ENCODE results near the gene TTC3.

- TF ChIP-seq POLR2A (IDR thresholded peaks at IDR 0.05; ENCODE audit: borderline replicate concordance, extremely low read depth, insufficient read depth, insufficient read length) = no peak
- TF ChIP-seq, protein P1, sequence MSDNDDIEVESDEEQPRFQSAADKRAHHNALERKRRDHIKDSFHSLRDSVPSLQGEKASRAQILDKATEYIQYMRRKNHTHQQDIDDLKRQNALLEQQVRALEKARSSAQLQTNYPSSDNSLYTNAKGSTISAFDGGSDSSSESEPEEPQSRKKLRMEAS (IDR thresholded peaks at IDR 0.05) = no peak
- TF ChIP-seq SP1 (IDR thresholded peaks at IDR 0.05; ENCODE audit: low read depth) = no peak
- no peak for TF ChIP-seq POLR2AphosphoS5 (IDR thresholded peaks at IDR 0.05; ENCODE audit: low read depth, low read length)
- TF ChIP-seq, protein P2, sequence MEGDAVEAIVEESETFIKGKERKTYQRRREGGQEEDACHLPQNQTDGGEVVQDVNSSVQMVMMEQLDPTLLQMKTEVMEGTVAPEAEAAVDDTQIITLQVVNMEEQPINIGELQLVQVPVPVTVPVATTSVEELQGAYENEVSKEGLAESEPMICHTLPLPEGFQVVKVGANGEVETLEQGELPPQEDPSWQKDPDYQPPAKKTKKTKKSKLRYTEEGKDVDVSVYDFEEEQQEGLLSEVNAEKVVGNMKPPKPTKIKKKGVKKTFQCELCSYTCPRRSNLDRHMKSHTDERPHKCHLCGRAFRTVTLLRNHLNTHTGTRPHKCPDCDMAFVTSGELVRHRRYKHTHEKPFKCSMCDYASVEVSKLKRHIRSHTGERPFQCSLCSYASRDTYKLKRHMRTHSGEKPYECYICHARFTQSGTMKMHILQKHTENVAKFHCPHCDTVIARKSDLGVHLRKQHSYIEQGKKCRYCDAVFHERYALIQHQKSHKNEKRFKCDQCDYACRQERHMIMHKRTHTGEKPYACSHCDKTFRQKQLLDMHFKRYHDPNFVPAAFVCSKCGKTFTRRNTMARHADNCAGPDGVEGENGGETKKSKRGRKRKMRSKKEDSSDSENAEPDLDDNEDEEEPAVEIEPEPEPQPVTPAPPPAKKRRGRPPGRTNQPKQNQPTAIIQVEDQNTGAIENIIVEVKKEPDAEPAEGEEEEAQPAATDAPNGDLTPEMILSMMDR (IDR thresholded peaks at IDR 0.05 in 2 of 3, conservative IDR thresholded peaks at IDR 0.05 in 1 of 3; ENCODE audit: borderline replicate concordance in 1 of 3, insufficient read depth in 1 of 3, low read depth in 2 of 3, low read length in 2 of 3) = no peak
These were observed 45.3 kb downstream of the TTC3 start for GRCh38 chr21:37118187-37118826.

All from HCT116 (cell line).